Cerebellar cortex (tissue), 1 donor: ENCODE results near the gene PKP3.
"Not testable (repeated sequence)": the region's sequence is repeated elsewhere in the genome, so short reads cannot be mapped to it uniquely, and the experiment has no call there.

Experiments
- DNase-seq: peaks from one replicate; pipeline ENCODE4 v3.0.0-alpha.2; 2015; ENCODE audit warnings: low spot score

PKP3 gene

GRCh38 chr11:409600-410483, 15.8 kb downstream of the PKP3 start:
- DNase-seq, result no peak

GRCh38 chr11:410711-411110, 16.7 kb downstream of the PKP3 start:
- DNase-seq, result not testable (repeated sequence)

DNA sequence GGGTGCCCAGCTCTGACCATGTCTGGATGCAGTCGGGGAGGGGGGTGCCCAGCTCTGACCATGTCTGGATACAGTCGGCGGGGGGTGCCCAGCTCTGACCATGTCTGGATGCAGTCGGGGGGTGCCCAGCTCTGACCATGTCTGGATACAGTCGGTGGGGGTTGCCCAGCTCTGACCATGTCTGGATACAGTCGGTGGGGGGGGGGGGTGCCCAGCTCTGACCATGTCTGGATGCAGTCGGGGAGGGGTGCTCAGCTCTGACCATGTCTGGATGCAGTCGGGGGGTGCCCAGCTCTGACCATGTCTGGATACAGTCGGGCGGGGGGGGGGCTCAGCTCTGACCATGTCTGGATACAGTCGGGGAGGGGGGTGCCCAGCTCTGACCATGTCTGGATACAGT, 17.5 kb downstream of the PKP3 start:
- not testable (repeated sequence) for DNase-seq

DNA sequence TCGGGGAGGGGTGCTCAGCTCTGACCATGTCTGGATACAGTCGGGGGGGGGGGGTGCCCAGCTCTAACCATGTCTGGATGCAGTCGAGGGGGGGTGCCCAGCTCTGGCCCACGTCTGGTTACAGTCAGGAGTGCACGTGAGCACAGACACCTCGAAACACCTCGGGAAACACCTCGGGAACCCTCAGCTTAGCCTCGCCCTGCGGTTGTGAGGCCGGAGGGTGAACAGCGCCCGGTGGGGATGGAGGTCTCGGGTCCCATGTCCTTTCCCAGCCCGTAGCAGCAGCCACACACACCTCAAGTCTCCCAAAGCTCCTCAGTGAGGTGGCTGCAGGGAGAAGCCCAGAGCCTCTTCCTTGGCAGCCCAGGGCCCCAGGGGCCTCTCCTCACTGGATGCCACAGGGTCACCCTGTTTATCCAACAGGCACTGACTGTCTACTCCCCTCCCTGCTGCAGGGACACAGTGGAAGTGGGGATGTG, 18.7 kb downstream of the PKP3 start:
- no peak for DNase-seq

GRCh38 chr11:413120-414081, 19.4 kb downstream of the PKP3 start:
- no peak for DNase-seq

DNA sequence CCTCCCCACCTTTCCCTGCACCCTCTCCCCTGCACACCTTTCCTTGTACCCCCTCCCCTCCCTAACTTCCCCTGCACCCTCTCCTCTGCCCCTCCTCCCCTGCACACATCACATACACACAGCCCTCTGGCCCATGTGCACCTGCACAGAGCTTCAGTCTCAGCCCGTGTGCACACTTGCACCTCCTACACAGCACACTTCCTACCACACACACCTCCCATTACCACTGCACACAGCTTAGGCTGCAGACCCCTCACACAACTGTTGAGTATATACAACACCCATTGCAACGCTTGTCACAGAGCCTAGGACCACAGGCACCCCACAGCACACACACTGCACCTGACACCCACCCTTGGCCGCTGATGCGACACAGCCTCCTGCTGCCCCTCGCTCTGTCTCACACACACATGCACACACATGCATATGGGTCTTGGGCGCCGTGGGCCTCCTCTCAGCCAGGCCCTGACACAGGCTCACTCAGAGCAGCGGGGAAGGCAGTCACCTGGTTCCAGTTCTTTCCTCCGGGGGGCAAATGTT, 20.4 kb downstream of the PKP3 start:
- DNase-seq, result no peak

GRCh38 chr11:415640-416041, 21.6 kb downstream of the PKP3 start:
- DNase-seq, result no peak

- no peak for DNase-seq
Measured at GRCh38 chr11:416051-416756, 22.2 kb downstream of the PKP3 start.

DNA sequence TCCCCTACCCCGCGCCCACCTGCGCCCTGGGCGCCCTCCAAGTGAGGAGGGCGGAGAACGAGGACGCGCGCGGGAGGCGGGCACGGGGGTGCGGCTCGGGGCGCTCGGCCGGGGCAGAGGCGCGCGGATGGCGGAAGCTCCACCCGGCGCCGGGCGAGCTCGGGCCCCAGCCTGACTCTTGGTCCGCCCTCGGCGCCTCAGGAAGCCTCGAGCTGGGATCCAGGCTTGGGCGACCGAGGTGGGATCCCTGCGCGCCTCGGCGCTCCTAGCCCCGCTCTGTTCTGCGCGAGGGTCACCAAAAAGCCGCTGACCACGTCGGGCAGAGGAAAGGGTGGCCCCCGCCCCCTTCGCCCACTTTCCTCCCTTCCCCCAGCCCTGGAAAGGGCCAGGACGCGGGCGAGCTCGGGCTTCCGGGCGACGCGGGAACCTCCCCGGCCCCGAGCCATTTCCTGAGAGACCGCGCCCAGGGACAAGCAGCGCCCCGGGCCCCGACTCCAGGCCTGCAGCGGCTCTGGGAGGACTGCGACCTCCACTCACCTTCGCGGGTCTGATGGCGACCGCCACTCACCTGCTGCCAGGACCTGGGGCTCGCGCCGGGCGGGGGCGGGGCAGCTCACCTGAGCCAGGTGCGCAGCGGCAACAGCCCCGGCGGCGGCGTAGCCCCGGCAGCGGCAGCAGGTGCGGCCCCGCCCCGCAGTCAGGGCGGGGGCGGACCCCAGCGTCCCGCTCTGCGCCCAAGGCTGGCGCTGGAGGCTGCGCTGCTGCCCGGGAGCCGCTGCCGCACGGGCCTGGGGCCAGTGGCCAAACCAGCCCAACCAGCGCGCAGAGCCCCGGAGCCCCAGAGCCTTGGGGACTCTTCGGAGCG, 23.0 kb downstream of the PKP3 start:
- no peak for DNase-seq

GRCh38 chr11:417652-418342, 23.8 kb downstream of the PKP3 start:
- DNase-seq, result no peak

- DNase-seq, result no peak
Measured at GRCh38 chr11:418343-419247, 24.6 kb downstream of the PKP3 start.

GRCh38 chr11:419248-420005, 25.4 kb downstream of the PKP3 start:
- DNase-seq, result no peak

DNA sequence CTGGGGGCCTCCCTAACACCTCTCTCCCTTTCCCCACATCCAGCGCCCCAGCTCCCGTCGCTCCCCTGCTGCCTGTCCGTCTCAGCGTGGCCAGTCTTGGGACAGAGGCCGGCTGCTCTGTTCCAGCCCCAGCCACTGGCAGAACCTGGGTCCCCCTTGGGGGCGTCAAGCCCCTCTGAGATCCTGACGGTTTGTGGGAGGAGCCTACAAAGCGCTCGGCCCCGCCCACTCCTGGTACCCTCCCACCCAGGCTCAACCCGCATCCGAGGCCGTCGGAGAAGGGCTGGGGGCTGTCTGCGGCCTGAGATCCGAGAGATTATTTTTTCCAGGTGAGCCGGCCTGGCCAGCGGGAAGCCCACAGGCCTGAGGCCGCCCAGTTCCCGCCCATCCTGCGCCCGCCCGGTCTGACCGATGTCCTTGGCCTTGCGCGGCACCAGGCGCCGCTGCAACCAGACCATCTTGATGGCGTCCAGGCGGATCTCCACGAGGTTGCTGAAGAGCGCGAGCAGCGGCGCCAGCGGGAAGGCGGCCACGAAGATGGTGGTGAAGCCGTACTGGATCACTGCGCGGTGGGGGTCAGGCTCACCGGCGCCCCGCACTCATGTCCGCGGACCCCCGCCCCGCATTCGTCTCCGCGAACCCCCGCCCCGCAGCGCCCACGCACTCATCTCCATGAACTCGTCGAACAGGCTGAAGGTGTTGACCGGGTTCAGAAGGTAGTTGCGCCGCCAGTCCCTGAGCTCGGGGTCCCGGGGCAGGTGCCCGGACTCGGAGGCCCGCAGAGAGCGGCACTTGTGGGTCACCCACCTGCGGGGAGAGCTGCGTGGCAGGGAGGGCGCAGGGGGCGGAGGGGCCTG, 26.3 kb downstream of the PKP3 start:
- DNase-seq, result no peak

DNA sequence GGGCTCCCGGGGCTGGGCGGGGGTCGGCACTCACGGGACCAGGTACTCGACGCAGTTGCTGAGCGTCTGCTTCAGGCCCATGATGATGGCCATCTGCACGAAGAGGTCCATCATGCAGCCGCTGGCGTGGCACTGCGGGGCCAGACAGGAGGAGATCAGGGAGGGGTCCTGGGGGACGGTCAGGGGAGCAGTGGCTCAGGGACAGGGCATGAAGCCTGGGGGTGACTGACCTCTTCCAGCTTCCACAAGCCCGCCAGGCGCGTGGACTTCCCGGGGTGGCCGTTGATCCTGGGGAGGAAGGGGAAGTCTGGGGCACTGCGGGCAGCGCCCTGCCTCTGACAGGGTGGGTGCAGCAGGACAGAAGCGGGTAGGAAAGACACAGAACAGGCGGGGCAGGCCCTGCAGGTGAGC, 26.9 kb downstream of the PKP3 start:
- DNase-seq, result no peak

DNA sequence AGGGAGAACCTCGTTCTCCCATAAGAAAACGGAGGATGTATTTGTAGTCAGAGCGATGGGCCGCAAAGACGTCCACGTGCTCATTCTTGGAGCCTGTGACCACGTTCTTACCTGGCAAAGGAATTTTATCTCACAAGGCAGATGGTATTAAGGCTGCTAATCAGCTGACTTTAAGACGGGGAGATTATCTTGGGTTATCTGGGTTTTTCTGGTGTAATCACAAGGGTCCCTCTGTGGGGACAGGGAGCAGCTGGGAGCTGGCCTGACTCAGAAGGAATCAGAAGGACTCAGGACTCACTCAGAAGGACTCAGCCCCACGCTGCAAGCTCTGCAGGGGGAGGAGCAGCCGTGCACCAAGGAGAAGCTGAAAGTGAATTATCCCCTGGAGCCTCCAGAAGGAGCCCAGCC, 28.2 kb downstream of the PKP3 start:
- no peak for DNase-seq

DNA sequence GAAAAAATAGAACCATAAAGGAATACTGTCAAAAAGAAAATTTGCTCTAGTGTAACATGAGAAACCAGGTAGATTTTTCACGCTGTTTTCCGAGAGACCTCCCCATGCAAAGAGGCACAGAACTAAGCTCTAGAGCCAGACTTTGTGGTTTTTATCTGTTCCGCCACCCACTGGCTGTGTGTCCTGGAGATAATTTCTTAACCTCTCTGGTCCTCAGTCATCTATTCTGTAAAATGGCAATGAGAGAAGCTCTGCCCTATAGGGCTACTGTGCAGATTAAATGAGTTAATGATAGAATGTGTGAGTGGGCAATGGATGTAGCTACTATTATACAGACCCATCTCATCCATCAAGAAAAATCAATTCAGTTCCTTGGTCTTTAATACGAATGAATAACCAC, 30.2 kb downstream of the PKP3 start:
- DNase-seq, result no peak

DNA sequence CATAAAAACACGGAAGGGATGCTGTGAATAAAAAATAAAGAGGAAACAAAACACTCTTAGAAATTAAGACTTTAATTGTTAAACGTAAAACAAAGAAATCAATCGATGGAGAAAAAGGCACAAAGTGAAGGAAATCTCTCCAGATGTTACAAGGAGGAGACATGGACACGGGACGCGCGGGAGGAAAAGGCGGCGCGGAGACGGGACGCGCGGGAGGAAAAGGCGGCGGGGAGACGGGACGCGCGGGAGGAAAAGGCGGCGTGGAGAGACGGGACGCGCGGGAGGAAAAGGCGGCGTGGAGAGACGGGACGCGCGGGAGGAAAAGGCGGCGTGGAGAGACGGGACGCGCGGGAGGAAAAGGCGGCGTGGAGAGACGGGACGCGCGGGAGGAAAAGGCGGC, 30.8 kb downstream of the PKP3 start:
- not testable (repeated sequence) for DNase-seq
